ENCODE data around the gene OLFM2.
"Not testable (repeated sequence)": the region's sequence is repeated elsewhere in the genome, so short reads cannot be mapped to it uniquely, and the experiment has no call there.

The OLFM2 gene

DNA sequence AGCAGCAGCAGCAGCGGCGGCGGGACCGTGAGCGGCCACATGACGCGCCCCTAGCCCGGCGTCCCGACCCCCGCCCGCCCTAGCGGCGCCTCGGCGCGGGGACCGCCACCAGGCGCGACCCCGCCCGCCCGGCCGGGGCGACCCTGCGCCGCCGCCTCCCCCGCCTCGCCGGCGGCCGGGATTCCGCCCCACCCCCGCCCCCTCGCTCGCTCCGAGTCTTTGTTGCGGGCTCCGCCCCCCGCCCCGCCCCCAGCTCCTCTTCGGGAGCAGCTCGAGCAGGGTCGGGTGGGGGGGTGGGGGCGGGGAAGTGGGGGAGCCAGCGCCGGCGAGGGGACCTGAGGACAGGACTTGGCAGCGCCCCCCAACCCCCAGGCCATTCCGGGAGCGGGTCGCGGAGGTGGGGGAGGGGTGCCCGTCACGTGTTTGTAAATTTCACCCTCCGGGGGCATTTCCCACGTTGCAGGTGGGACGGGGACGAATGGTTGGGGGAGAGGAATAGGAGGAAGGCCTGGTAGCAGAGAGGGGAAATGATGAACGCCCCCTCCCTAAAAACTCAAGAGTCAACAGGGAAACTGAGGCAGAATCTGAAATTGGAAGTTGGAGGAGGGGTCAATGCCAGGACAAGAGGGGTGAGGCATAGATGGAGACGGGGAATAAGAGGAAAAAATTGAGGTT is at the start of gene OLFM2:
OLFM2 (minus strand) TSS at position 190 of the 675 bp plus-strand sequence; CDS start at position 41, 149 bp downstream.
- no peak for DNase-seq

- DNase-seq = no peak
Observed at GRCh38 chr19:9981406-9982260, 45.3 kb upstream of the OLFM2 start.

- no peak for DNase-seq
Observed at GRCh38 chr19:9972103-9972502, 35.8 kb upstream of the OLFM2 start.

GRCh38 chr19:9971166-9971897 is 35.0 kb upstream of the OLFM2 start:
- DNase-seq = no peak

GRCh38 chr19:9970481-9970880 is 34.2 kb upstream of the OLFM2 start:
- no peak for DNase-seq

DNA sequence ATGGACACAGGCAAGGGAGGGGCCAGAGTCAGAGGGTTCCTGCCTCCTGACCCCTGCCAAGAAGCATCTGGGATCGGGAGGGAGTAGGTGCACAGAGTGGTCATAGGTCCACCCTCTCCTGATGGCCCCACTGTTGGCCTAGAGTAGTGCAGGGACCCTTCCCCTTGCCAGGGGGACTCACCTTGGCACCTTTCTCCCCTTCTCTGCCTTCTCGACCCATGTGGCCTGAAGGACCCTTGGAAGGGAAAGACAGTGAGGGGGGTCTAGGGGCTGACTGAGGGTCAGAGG is 33.3 kb upstream of the OLFM2 start:
- no peak for DNase-seq

- no peak for DNase-seq
Observed at GRCh38 chr19:9968820-9969687, 32.7 kb upstream of the OLFM2 start.

DNA sequence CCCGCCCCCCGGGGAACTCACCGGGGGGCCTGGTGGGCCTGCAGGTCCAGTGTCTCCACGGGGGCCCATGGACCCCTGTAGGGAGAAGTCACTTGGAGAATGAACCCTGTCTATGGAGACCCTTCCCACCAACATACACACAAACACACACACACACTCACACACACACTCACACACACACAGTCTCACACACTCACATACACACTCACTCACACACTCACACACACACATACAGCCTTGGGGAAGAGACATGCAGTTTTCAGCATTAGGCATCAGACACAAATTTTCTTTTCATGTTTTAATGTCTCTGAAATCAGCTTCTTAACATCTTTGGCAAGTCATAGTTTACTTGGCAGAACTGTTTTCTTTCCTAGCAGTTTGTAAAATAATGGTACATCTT is 31.0 kb upstream of the OLFM2 start:
- no peak for DNase-seq

GRCh38 chr19:9966448-9966847 is 30.1 kb upstream of the OLFM2 start:
- no peak for DNase-seq

DNA sequence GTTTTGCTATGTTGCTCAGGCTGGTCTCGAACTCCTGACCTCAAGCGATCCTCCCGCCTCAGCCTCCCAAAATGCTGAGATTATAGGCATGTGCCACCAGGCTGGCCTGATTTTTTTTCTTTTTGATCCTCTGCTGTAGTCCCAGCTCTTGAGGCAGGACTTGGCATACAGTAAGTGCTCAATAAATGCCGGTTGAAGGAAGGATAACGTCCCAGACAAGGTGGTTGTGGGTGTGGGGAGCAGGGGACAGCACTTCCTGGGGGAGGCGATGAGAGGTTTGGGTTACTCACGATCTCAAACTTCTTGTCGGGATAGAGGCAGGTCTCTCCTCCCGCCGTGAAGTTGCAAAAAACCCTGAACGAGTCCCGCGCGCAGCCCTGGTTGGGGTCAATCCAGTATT is 29.7 kb upstream of the OLFM2 start:
- DNase-seq = no peak

DNA sequence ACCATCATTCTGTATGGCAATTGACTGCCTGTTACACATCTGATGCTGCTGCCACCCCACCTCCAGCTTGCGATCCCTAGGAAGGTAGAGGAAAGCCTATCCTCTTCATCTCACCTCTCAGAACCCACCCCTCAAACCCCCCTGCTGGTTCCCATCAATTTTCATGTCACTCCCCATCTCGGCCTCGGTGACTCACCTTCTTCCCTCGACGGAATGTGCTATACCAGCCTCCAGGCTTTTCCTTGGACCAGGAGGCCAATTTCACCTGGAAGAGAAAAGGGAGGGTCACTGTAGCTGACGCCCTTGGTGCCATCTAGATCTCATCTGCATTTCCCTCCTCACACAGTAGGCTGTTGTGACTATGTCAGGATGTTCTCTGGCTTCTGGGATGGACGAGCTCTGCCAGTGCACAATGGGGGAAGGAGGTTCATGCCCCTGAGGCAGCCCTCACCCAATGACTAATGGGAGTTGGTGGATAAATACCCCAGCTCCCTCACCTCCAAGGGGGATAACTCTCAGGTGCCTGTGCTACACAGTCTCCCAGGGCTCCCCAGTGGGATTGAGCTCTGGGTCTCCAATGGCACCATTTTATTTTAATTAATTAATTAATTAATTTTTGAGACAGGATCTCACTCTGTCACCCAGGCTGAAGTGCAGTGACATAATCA is 26.4 kb upstream of the OLFM2 start:
- DNase-seq = no peak

- DNase-seq = no peak
Observed at GRCh38 chr19:9961103-9961502, 24.8 kb upstream of the OLFM2 start.

DNA sequence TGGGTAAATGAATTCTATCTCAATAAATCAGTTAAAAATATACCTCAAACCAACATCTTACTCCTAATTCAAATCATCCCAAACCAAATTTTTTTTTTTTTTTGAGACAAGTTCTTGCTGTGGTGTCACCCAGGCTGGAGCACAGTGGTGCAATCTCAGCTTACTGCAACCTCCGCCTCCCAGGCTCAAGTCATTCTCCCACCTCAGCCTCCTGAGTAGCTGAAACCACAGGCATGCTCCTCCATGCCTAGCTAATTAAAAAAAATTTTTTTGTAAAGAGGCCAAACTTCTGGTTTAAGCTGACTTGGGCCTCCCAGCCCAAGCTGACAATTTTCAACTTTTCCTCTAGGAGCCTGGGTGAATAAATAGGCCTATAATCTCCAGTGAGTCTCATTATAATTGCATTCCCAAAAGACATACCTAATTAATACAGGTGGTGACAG is 22.1 kb upstream of the OLFM2 start:
- no peak for DNase-seq

DNA sequence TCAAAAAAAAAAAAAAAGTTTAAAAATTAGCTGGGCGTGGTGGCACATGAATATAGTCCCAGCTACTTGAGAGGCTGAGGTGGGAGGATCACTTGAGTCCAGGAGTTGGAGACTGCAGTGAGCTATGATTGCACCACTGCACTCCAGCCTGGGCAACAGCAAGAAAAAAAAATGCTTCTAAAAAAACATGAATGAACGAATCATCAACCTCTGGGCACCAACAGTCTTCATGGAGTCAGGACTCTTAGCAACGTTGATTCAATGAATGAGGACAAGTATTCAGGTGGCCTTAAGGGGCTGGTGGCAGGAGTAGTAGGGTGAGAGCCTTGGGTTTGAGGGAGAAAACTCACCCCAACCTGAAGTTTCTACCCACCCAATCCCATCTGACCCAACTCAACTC is 20.6 kb upstream of the OLFM2 start:
- no peak for DNase-seq

DNA sequence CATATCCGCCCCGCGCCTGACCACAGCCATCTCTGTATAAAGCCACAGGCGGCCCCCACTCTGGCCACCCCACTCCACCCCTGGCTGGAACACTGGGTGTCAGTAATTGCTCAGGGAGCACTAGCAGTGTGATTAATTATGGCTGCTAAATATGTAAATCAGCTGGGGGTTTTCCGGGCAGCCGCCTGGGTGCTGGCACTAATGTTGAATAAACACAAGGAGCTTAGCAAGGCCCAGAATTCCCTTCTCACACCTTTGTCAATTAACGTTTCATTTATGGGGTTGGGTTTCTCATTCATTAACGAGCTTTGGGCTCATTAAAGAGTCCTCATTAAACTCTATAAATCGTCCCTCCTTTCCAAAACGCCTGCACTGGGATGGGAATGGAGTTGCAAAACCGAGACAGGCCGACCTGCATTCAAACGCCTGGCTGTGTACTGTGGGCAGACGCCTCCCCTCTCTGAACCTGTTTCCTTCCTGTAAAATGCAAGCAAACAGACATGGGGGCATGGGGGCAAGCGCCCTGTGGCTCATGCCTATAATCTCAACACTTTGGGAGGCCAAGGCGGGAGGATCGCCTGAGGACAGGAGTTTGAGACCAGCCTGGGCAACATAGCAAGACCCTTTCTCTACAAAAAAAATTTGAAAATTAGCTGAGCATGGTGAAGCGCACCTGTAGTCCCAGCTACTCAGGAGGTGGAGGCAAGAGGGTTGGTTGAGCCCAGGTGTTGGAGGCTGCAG is 17.7 kb upstream of the OLFM2 start:
- DNase-seq = no peak

DNA sequence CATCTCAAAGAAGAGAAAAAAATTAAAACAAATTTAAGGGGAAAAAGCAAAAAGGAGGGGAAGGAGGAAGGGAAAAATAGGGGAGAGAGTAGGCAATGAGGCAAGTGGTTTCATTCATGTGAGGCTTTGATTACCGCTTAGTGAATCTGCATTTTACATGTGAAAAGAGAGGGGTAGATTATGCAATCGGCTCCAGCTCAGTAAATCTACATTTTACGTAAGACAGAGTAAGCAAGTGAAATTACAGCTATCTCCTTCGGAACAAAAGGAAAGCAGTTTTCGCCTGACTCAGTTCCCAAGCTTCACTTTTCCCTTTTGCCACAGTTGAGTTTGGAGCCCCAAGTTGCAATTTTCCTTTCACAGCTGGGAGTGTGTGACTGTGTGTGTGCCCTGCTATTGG is 16.0 kb upstream of the OLFM2 start:
- no peak for DNase-seq

DNA sequence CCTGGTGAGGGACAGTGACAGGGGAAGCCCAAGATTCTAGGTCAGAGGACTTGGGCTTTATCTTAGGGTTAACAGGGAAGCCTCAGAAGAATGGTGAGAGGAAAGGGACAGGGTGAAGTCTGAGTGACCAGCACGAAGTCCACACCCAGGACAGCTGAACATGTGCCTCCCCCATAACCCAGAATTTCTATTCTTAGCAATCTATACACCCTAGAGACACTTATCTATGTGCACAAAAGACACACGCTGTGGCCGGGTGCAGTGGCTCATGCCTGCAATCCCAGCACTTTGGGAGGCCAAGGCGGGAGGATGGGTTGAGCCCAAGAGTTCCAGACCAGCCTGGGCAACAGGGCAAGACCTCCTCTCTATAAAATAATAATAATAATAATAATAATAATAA is 11.1 kb upstream of the OLFM2 start:
- DNase-seq = no peak

GRCh38 chr19:9946528-9947125 is 10.3 kb upstream of the OLFM2 start:
- not testable (repeated sequence) for DNase-seq

- no peak for DNase-seq
Observed at GRCh38 chr19:9945319-9945966, 9.1 kb upstream of the OLFM2 start.

DNA sequence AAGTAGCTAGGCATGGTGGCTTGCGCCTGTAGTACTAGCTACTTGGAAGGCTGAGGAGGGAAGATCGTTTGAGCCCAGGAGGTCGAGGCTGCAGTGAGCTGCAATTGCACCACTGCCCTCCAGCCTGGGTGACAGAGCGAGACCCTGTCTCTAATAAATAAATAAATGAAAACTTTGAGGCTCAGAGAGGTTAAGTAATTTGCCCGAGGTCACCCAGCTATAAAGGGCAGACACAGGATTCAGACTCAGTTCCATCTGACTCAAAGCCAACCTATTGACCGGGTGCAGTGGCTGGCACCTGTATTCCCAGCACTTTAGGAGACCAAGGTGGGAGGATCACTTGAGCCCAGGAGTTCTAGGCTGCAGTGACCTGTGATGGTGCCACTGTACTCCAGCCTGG is 7.4 kb upstream of the OLFM2 start:
- DNase-seq = no peak

DNA sequence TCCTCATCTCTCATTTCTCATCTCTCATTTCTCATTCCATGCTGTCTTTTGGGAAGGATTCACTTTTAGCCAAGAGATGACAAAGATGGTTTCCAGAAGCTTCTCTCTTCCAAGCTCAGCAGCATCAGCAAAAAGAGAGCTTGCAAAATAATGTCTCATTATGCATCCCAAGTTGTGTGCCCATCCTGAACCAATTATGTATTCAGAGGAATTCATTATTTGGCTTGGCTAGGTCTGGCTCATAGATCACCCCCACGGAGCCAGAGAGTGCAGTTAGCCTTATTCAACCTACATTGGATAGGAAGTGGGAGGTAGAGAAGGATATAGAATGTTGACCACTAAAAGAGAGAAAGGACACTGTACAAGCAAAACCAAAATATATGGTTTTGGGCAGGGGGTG is 5.4 kb upstream of the OLFM2 start:
- no peak for DNase-seq

All from NCI-H2081 (cell line).